GM12878 (cell line): ENCODE measurements around the gene KCNQ1. TPM values are rescaled to one million over a fixed set of nuclear protein-coding genes. Genes with fewer than 3 reads are reported as not detected.

Source experiments
- ATAC-seq: fragments of 200-7000 bp; cut with Tn5 transposase; 3 replicates; pipeline ENCODE4 v1.9.1; 2020; ENCODE audit warnings: mild to moderate bottlenecking, moderate library complexity
- BruUV-seq: library from RNA; stranded (reverse); fragments of 400-500 nt; replicated peaks from 2 replicates; lab custom pipeline; 2021; lab: Mats Ljungman, UMichigan
- CTCF ChIA-PET: fragments of 300-600 bp; sonication (Branson Sonifier 250); formaldehyde crosslinking; extraction: SDS; loops from one replicate; lab custom pipeline; 2021; ENCODE audit warnings: inconsistent platforms; lab: Yijun Ruan, JAX
- POLR2A ChIA-PET: fragments of 350-600 bp; formaldehyde crosslinking; extraction: SDS; loops from one replicate; lab custom pipeline; 2021; ENCODE audit warnings: inconsistent platforms; lab: Charles Lee
- RAD21 ChIA-PET: fragments of 300-600 bp; sonication (Branson Sonifier 250); formaldehyde crosslinking; loops from one replicate; lab custom pipeline; 2023; ENCODE audit warnings: antibody characterized with exemption; ENCODE audit not compliant: unreplicated experiment; lab: Charles Lee
- SMC1A ChIA-PET: fragments of 300-600 bp; sonication (Branson Sonifier 250); formaldehyde crosslinking; loops from one replicate; lab custom pipeline; 2023; ENCODE audit not compliant: unreplicated experiment, uncharacterized antibody; lab: Charles Lee
- DNase-seq: peaks from one replicate; pipeline ENCODE4 v3.0.0-alpha.2; 2011; ENCODE audit warnings: low read depth, low spot score
- FAIRE-seq: peaks from 3 replicates; lab custom pipeline; 2011; peaks lifted over from hg19 to GRCh38; lab: Jason Lieb, UNC
- H2AFZ ChIP-seq: 2 replicates; pipeline ENCODE4 v1.6.0; 2011; ENCODE audit warnings: low read depth, low read length, control low read depth; ENCODE audit not compliant: control insufficient read depth
- H3K27ac ChIP-seq: 2 replicates; pipeline ENCODE4 v1.5.1; 2011; ENCODE audit warnings: control low read depth; ENCODE audit not compliant: control insufficient read depth, insufficient read depth
- H3K27me3 ChIP-seq, 2 experiments: replicated peaks in 1 of 2; 2 replicates each; pipeline versions ENCODE4 v1.6.0 to v1.6.1; 2011; ENCODE audit warnings: low read length in 1 of 2; ENCODE audit not compliant: control insufficient read depth in 2 of 2, insufficient read depth in 2 of 2
- H3K36me3 ChIP-seq, 2 experiments: 2 replicates each; pipeline ENCODE4 v1.5.1; 2011; ENCODE audit warnings: low read length in 1 of 2; ENCODE audit not compliant: control insufficient read depth in 2 of 2, insufficient read depth in 2 of 2
- H3K4me1 ChIP-seq: 2 replicates; pipeline ENCODE4 v1.6.1; 2011; ENCODE audit warnings: mild to moderate bottlenecking, low read length, moderate library complexity, mixed read lengths; ENCODE audit not compliant: control insufficient read depth, insufficient read depth
- H3K4me2 ChIP-seq: 2 replicates; pipeline ENCODE4 v1.6.0; 2011; ENCODE audit warnings: control low read depth; ENCODE audit not compliant: control insufficient read depth, insufficient read depth
- H3K4me3 ChIP-seq: fragments of 200-600 bp; sonication (generic); 2 replicates; pipeline ENCODE4 v1.5.1; 2016
- H3K79me2 ChIP-seq: 2 replicates; pipeline ENCODE4 v1.6.0; 2011; ENCODE audit warnings: low read length; ENCODE audit not compliant: control insufficient read depth, insufficient read depth
- H3K9ac ChIP-seq: 2 replicates; pipeline ENCODE4 v1.8.0; 2011; ENCODE audit warnings: low read length, control low read depth, mixed read lengths; ENCODE audit not compliant: control insufficient read depth, insufficient read depth
- H3K9me3 ChIP-seq: replicated peaks from 3 replicates; pipeline ENCODE4 v1.5.1; 2011; ENCODE audit warnings: mild to moderate bottlenecking, low read length; ENCODE audit not compliant: control insufficient read depth, insufficient read depth
- H4K20me1 ChIP-seq: 2 replicates; pipeline ENCODE4 v1.6.0; 2011; ENCODE audit not compliant: control insufficient read depth, insufficient read depth
- CBX5 ChIP-seq: sonication (generic); IDR thresholded peaks from 2 replicates; pipeline ENCODE4 v1.6.1; 2016; ENCODE audit warnings: low read depth, moderate library complexity, mild to moderate bottlenecking, inconsistent platforms
- FOS ChIP-seq: IDR thresholded peaks from 3 replicates; pipeline ENCODE4 v1.6.1; 2011; ENCODE audit warnings: borderline replicate concordance; ENCODE audit not compliant: insufficient read length; ENCODE audit errors: extremely low read depth
- JUNB ChIP-seq: IDR thresholded peaks from 2 replicates; pipeline ENCODE4 v1.6.1; 2016; ENCODE audit warnings: antibody characterized with exemption, mild to moderate bottlenecking
- KDM1A ChIP-seq: fragments of 200-600 bp; sonication (generic); IDR thresholded peaks from 2 replicates; pipeline ENCODE4 v1.6.1; 2016; ENCODE audit warnings: borderline replicate concordance
- MEF2A ChIP-seq: IDR thresholded peaks from 2 replicates; pipeline ENCODE4 v1.6.1; 2011; ENCODE audit warnings: low read depth, mild to moderate bottlenecking, low read length, moderate library complexity; ENCODE audit not compliant: insufficient read depth
- NRF1 ChIP-seq: conservative IDR thresholded peaks from 2 replicates; pipeline ENCODE4 v1.6.1; 2011; ENCODE audit warnings: mild to moderate bottlenecking, low read depth, low read length, improper control_type of control experiment
- RCOR1 ChIP-seq: conservative IDR thresholded peaks from 2 replicates; pipeline ENCODE4 v1.6.1; 2012; ENCODE audit warnings: low read depth, low read length, improper control_type of control experiment
- YBX1 ChIP-seq: fragments of 450-650 bp; IDR thresholded peaks from 2 replicates; pipeline ENCODE4 v1.6.1; 2016; ENCODE audit warnings: antibody characterized with exemption
- WGBS: methylation state at CpG from one replicate; pipeline ENCODE4 v1.1.6; 2016; ENCODE audit warnings: low lambda C conversion rate; ENCODE audit not compliant: insufficient replicate concordance, insufficient coverage; ENCODE audit errors: missing lambda C conversion rate; 5-methylcytosine and 5-hydroxymethylcytosine counted together
- in situ Hi-C: fragments of 300-500 bp; cut with MboI; formaldehyde crosslinking; loops from 9 replicates; pipeline ENCODE4 v1.14.3; 2018; ENCODE audit warnings: mixed read lengths
- intact Hi-C: fragments of 100-400 bp; cut with micrococcal nuclease; formaldehyde crosslinking; loops from one replicate; pipeline ENCODE4 v1.14.2; 2022; ENCODE audit not compliant: unreplicated experiment
- polyA plus RNA-seq, 11 experiments: library from polyadenylated mRNA; depleted of rRNA in 4 of 11; unstranded in 6 of 11; stranded (reverse) in 5 of 11; fragments of >200 nt; fragmentation: Nextera tagmentation in 4 of 11; fragmentation: Illumina TruSeq in 1 of 11; extraction: Ambion mirVana in 4 of 11; extraction: Trizol in 1 of 11; gene quantifications; 1 replicate in 1 of 11; 2 replicates in 10 of 11; pipeline versions ENCODE4 v1.2.1 to v1.2.3, GENCODE V29; 2011 to 2016; ENCODE audit warnings: inconsistent platforms in 2 of 11, missing spikeins in 2 of 11, low read depth in 1 of 11
- total RNA-seq, 4 experiments: library from RNA; depleted of rRNA in 3 of 4; stranded (reverse); fragments of >200 nt in 3 of 4; fragmentation: Illumina TruSeq in 1 of 4; extraction: Trizol in 1 of 4; gene quantifications; 2 replicates each; pipeline versions ENCODE4 v1.2.1 to v1.2.3, GENCODE V29; 2013 to 2021
- TF ChIP-seq, protein P1 (sequence below): IDR thresholded peaks from 2 replicates; pipeline ENCODE4 v1.6.1; 2012; ENCODE audit warnings: low read depth, low read length, improper control_type of control experiment
- TF ChIP-seq, protein P2 (sequence below): fragments of 450-650 bp; conservative IDR thresholded peaks from 2 replicates; pipeline ENCODE4 v1.6.1; 2017; ENCODE audit warnings: mild to moderate bottlenecking, moderate library complexity

KCNQ1 gene
- total and polyA plus RNA-seq, 10 of the 15 experiments (the other 5 are each of a cell fraction or from before 2014, with no cell fraction given), result 0.03 to 0.15 (median 0.12) TPM; not detected in 7

DNA sequence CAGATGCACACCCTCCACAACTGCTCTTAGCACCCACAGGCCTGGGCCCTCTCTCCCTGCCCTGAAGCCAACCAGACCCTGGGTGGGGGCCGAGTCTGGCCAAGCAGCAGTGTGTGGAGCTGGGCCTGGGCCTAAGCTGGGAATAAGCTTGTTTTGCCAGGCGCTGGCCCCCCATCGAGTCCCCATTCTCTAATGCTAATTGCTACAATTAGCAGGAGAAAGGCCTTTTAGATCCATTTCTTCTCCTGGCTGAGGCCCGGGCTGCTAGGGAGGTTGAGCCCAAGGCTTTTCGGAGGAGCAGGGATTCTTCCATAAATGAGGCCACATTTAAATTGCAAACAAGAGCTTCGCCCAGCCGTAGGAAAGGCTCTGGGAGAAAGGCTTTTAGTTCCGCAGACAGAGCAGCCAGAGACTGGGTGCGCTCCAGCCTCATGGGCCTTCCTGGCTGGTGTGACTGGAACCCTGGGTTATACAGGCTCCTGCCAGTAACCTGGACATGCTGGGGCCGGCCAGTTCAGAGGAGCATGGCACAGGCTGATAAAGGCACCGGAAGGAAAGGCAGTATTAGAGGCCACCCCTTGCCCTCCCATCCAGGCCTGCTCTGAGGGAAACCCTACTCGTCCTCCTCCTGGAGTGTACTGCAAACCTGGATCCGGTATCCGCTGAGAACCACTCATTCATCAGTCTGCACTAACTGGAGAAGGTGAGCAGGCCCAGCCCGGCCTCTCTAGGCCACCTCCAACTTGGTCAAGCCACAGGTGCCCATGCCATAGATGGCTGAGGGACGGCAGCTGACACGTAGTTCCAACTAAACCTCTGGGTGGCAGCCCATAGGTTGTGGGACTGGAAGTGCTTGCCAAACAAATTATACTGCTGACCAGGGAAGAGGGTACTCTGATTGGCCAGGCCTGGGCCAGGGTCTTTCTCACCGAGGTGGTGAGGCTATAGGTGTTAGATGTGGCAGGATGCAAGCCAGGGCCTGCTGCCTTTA is 248.8 kb downstream of the KCNQ1 start:
- no peak overlapping the region for H3K9ac ChIP-seq
- in situ Hi-C loops, result no loop called here

DNA sequence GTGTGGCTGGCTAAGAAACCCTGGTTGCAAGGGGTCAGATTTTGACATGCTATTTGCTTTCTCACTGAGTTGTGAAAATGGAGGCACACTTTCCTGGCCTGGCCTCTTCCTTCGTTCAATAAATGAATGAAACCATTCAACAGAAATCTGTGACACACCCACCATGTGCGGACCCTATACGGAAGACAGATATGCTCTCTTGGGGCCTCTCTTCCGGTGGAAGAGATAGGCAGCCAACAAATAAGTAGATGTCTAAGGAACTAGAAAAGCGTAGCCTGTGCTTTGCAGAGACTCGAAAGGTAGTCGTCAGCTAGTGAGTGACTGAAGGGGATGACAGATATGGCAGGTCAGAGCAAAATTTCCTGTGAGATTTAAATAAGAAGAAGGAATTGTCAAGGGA is 249.7 kb downstream of the KCNQ1 start:
- Histone ChIP-seq H3K9me3 (no peaks in the 10 kb centered on the region; the same call in 2 of the 3 replicates), H3K27me3 (no peaks in the 10 kb centered on the region; a peak in 1 of 4 replicates), H3K79me2 (peaks cover 47% of the 10 kb centered on the region), H4K20me1 (no peaks in the 10 kb centered on the region), H3K4me2 (no peak overlapping the region; the same call in 1 of the 2 replicates), H3K9ac (no peak overlapping the region), H3K4me3 (no peak overlapping the region), H3K27ac (no peak overlapping the region), H3K4me1 (no peaks in the 10 kb centered on the region; the same call in 1 of the 2 replicates), H3K36me3 (peaks cover 0 to 2% of the 10 kb centered on the region in 2 experiments; a peak in 1 of 4 replicates), H2AFZ (no peak overlapping the region)
- POLR2A ChIA-PET, result no interaction called here
- in situ Hi-C loops, result no loop called here
- 86% methylated on average over 7 of the region's 7 CpGs for whole genome bisulfite sequencing
- FAIRE-seq (no peak), ATAC-seq (no peak), DNase-seq (no peak)
- RAD21 ChIA-PET, result no interaction called here
- intact Hi-C loops, result no loop called here
- TF ChIP-seq, protein P1, sequence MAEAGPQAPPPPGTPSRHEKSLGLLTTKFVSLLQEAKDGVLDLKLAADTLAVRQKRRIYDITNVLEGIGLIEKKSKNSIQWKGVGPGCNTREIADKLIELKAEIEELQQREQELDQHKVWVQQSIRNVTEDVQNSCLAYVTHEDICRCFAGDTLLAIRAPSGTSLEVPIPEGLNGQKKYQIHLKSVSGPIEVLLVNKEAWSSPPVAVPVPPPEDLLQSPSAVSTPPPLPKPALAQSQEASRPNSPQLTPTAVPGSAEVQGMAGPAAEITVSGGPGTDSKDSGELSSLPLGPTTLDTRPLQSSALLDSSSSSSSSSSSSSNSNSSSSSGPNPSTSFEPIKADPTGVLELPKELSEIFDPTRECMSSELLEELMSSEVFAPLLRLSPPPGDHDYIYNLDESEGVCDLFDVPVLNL, result no peak
- TF ChIP-seq, protein P2, sequence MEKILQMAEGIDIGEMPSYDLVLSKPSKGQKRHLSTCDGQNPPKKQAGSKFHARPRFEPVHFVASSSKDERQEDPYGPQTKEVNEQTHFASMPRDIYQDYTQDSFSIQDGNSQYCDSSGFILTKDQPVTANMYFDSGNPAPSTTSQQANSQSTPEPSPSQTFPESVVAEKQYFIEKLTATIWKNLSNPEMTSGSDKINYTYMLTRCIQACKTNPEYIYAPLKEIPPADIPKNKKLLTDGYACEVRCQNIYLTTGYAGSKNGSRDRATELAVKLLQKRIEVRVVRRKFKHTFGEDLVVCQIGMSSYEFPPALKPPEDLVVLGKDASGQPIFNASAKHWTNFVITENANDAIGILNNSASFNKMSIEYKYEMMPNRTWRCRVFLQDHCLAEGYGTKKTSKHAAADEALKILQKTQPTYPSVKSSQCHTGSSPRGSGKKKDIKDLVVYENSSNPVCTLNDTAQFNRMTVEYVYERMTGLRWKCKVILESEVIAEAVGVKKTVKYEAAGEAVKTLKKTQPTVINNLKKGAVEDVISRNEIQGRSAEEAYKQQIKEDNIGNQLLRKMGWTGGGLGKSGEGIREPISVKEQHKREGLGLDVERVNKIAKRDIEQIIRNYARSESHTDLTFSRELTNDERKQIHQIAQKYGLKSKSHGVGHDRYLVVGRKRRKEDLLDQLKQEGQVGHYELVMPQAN, result no peak
- TF ChIP-seq MEF2A, result no peak
- TF ChIP-seq YBX1, result no peak
- no peak for TF ChIP-seq NRF1
- no peak for TF ChIP-seq CBX5
- TF ChIP-seq RCOR1, result no peak
- no peak for TF ChIP-seq KDM1A
- SMC1A ChIA-PET, result no interaction called here
- CTCF ChIA-PET, result interaction anchor here (0.8 kb wide), 1 partner anchor 11 kb away, joined by 3 read pairs; no protein-coding TSS in a partner anchor
- no TSS peak for BruUV-seq

More for the DNA sequence above, 248.8 kb downstream of the KCNQ1 start:
- Histone ChIP-seq H3K4me3 (no peak overlapping the region), H3K27me3 (no peaks in the 10 kb centered on the region; a peak in 1 of 4 replicates), H3K9me3 (no peaks in the 10 kb centered on the region), H3K79me2 (peaks cover 38% of the 10 kb centered on the region), H2AFZ (no peak overlapping the region), H3K4me2 (no peak overlapping the region), H4K20me1 (no peaks in the 10 kb centered on the region), H3K27ac (no peak overlapping the region)
- ChIA-PET CTCF (interaction anchor here (0.8 to 1.0 kb wide), 2 partner anchors 159 to 194 kb away, joined by 3 read pairs; no protein-coding TSS in a partner anchor), POLR2A (no interaction called here), RAD21 (no interaction called here)
- ATAC-seq (peak; percentile 7; the same call in 1 of the 3 replicates), FAIRE-seq (no peak)
- intact Hi-C loops, result no loop called here
- 55% methylated on average over 18 of the region's 18 CpGs for WGBS
- BruUV-seq, result no TSS peak
- TF ChIP-seq JUNB (no peak), FOS (no peak)
- TF ChIP-seq, all 136 proteins: peak for 0
- DNase-seq, result no peak
- Histone ChIP-seq H3K4me1 (no peaks in the 10 kb centered on the region; the same call in 1 of the 2 replicates), H3K36me3 (peaks cover 0 to 2% of the 10 kb centered on the region in 2 experiments; a peak in 1 of 4 replicates)
- SMC1A ChIA-PET, result interaction anchor here (3.1 kb wide), 1 partner anchor 12 kb away, joined by 7 read pairs; no protein-coding TSS in a partner anchor
